ENCODE measurements around the gene TNFRSF13B.

Gene TNFRSF13B

GRCh38 chr17:16942141-16943031, 29.5 kb downstream of the TNFRSF13B start:
- TF ChIP-seq SPI1 (IDR thresholded peaks at IDR 0.05; ENCODE audit: borderline replicate concordance, low read depth), result no peak
- TF ChIP-seq CTCF (IDR thresholded peaks at IDR 0.05; ENCODE audit: insufficient read depth, low read length), result no peak
- no peak for TF ChIP-seq GABPA (IDR thresholded peaks at IDR 0.05; ENCODE audit: low read depth)
- TF ChIP-seq POLR2AphosphoS5 (IDR thresholded peaks at IDR 0.05; ENCODE audit: low read depth), result no peak
- TF ChIP-seq, protein P1, sequence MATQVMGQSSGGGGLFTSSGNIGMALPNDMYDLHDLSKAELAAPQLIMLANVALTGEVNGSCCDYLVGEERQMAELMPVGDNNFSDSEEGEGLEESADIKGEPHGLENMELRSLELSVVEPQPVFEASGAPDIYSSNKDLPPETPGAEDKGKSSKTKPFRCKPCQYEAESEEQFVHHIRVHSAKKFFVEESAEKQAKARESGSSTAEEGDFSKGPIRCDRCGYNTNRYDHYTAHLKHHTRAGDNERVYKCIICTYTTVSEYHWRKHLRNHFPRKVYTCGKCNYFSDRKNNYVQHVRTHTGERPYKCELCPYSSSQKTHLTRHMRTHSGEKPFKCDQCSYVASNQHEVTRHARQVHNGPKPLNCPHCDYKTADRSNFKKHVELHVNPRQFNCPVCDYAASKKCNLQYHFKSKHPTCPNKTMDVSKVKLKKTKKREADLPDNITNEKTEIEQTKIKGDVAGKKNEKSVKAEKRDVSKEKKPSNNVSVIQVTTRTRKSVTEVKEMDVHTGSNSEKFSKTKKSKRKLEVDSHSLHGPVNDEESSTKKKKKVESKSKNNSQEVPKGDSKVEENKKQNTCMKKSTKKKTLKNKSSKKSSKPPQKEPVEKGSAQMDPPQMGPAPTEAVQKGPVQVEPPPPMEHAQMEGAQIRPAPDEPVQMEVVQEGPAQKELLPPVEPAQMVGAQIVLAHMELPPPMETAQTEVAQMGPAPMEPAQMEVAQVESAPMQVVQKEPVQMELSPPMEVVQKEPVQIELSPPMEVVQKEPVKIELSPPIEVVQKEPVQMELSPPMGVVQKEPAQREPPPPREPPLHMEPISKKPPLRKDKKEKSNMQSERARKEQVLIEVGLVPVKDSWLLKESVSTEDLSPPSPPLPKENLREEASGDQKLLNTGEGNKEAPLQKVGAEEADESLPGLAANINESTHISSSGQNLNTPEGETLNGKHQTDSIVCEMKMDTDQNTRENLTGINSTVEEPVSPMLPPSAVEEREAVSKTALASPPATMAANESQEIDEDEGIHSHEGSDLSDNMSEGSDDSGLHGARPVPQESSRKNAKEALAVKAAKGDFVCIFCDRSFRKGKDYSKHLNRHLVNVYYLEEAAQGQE (IDR thresholded peaks at IDR 0.05; ENCODE audit: insufficient replicate concordance, low read depth), result no peak
- Histone ChIP-seq H3K4me3 (replicated peaks; ENCODE audit: insufficient read depth, low read length) (no peak overlapping the region), H3K27ac (replicated peaks) (no peak overlapping the region), H3K27me3 (ENCODE audit: insufficient read depth, poor library complexity, severe bottlenecking) (no peaks in the 10 kb centered on the region)
- DNase-seq (ENCODE audit: low read depth in 1 of 2, low spot score in 1 of 2), result no peak

DNA sequence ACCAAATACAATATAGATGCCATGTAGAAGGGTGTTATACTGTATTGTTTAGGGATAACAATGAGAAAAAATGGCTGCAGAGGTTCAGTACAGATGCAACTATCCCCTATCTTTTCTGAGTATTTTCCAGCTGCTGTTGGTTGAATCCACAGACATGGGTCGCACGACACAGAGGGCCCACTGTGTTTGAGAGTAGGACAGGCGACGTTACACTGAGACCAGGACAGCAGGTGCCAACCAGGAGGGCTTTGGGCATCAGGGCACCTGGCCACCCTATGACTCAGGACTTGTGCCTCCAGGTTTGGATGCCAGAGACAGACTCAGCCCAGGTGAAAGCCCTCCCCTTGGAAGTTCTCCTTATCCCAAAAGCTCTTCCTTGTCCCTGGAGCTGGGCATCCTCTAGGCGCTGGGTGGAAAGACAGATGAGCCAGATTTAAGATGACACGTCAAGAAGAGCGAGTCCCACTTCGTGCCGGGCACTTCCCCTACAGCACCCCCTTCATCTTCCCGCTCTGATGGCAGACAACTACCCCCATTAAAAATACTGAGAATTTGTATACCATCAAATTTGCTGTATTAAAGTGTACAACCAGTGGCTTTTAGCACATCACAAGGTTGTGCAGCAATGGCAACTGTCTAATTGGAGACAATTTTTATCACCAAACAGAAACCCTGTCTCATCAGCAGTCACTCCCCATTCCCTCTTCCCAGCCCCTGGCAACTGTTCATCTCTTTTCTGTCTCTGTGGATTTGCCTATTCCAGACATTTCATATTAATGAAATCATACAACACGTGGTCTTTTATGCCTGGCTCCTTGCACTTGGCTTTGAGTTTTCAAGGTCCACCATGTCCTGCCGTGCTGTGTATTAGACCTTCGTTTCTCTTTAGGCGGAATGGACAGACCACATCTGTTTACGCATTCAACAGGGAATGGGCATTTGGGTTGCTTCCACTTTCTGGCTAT, 30.6 kb downstream of the TNFRSF13B start:
- Histone ChIP-seq H3K27me3 (ENCODE audit: insufficient read depth, poor library complexity, severe bottlenecking) (no peaks in the 10 kb centered on the region), H3K4me3 (replicated peaks; ENCODE audit: insufficient read depth, low read length) (no peak overlapping the region), H3K27ac (replicated peaks) (no peak overlapping the region)
- no peak for TF ChIP-seq CTCF (IDR thresholded peaks at IDR 0.05; ENCODE audit: insufficient read depth, low read length)
- TF ChIP-seq, protein P1 (IDR thresholded peaks at IDR 0.05; ENCODE audit: insufficient replicate concordance, low read depth), result no peak
- TF ChIP-seq GABPA (IDR thresholded peaks at IDR 0.05; ENCODE audit: low read depth), result no peak
- no peak for TF ChIP-seq POLR2AphosphoS5 (IDR thresholded peaks at IDR 0.05; ENCODE audit: low read depth)
- TF ChIP-seq SPI1 (IDR thresholded peaks at IDR 0.05; ENCODE audit: borderline replicate concordance, low read depth), result no peak
- no peak for DNase-seq (ENCODE audit: low read depth in 1 of 2, low spot score in 1 of 2)

GRCh38 chr17:16940116-16940881, 31.6 kb downstream of the TNFRSF13B start:
- Histone ChIP-seq H3K4me3 (replicated peaks; ENCODE audit: insufficient read depth, low read length) (no peak overlapping the region), H3K27ac (replicated peaks) (no peak overlapping the region), H3K27me3 (ENCODE audit: insufficient read depth, poor library complexity, severe bottlenecking) (no peaks in the 10 kb centered on the region)
- no peak for DNase-seq (ENCODE audit: low read depth in 1 of 2, low spot score in 1 of 2)
- no peak for TF ChIP-seq SPI1 (IDR thresholded peaks at IDR 0.05; ENCODE audit: borderline replicate concordance, low read depth)
- no peak for TF ChIP-seq POLR2AphosphoS5 (IDR thresholded peaks at IDR 0.05; ENCODE audit: low read depth)
- no peak for TF ChIP-seq GABPA (IDR thresholded peaks at IDR 0.05; ENCODE audit: low read depth)
- TF ChIP-seq CTCF (IDR thresholded peaks at IDR 0.05; ENCODE audit: insufficient read depth, low read length), result no peak
- TF ChIP-seq, protein P1 (IDR thresholded peaks at IDR 0.05; ENCODE audit: insufficient replicate concordance, low read depth), result no peak
